Peyer's patch (tissue), 4 donors: Measurements from ENCODE around the gene APELA. TPM values are rescaled to one million over a fixed set of nuclear protein-coding genes. Genes with fewer than 3 reads are reported as not detected.
"Not testable (repeated sequence)": the region's sequence is repeated elsewhere in the genome, so short reads cannot be mapped to it uniquely, and the experiment has no call there.

Experiments
- DNase-seq, 3 donors: peaks; one replicate each; pipeline ENCODE4 v3.0.0-alpha.2; 2017 to 2019
- H3K27ac ChIP-seq, 4 donors: fragments of 200-600 bp; sonication (generic); one replicate each; pipeline ENCODE4 v1.5.1; 2016 to 2019
- H3K27me3 ChIP-seq, 2 donors: fragments of 200-600 bp; sonication (generic); one replicate each; pipeline ENCODE4 v1.5.1; 2019
- H3K36me3 ChIP-seq, 3 donors: fragments of 200-600 bp; sonication (generic); one replicate each; pipeline ENCODE4 v1.5.1; 2016 to 2019
- H3K4me1 ChIP-seq, 4 donors: fragments of 200-600 bp; sonication (generic); one replicate each; pipeline ENCODE4 v1.5.1; 2016 to 2019
- H3K4me3 ChIP-seq, 4 donors: fragments of 200-600 bp; sonication (generic); 1 replicate in 3 of 4; 2 replicates in 1 of 4; pipeline ENCODE4 v1.5.1; 2016 to 2019; ENCODE audit warnings: mild to moderate bottlenecking in 1 of 4
- H3K9me3 ChIP-seq, 4 donors: fragments of 200-600 bp; sonication (generic); one replicate each; pipeline ENCODE4 v1.5.1; 2016 to 2019; ENCODE audit warnings: mild to moderate bottlenecking in 1 of 4
- POLR2A ChIP-seq, 2 donors: fragments of 450-650 bp; IDR thresholded peaks; one replicate each; pipeline ENCODE4 v1.5.1; 2017; ENCODE audit warnings: antibody characterized with exemption in 2 of 2, mild to moderate bottlenecking in 2 of 2, moderate library complexity in 2 of 2
- total RNA-seq, 4 donors: library from RNA; depleted of rRNA; stranded (reverse); fragments of >200 nt; gene quantifications; one replicate each; pipeline ENCODE4 v1.1.0, GENCODE V29; 2016
- TF ChIP-seq, protein P1 (sequence below), 6 experiments: fragments of 450-650 bp in 4 of 6; fragments of 200-600 bp in 2 of 6; sonication (generic) in 1 of 6; IDR thresholded peaks; one replicate each; pipeline ENCODE4 v1.5.1; 2017 to 2019; ENCODE audit warnings: antibody characterized with exemption in 6 of 6, mild to moderate bottlenecking in 3 of 6, moderate library complexity in 1 of 6

The APELA gene
- total RNA-seq, 4 donors from 2014 or later = not detected

GRCh38 chr4:164935363-164935762, 58.4 kb downstream of the APELA start:
- DNase-seq = no peak

GRCh38 chr4:164935865-164936606, 59.1 kb downstream of the APELA start:
- not testable (repeated sequence) for H3K27me3 ChIP-seq, H3K9me3 ChIP-seq, H3K27ac ChIP-seq, H3K4me3 ChIP-seq, H3K4me1 ChIP-seq, H3K36me3 ChIP-seq, DNase-seq

More at GRCh38 chr4:164935363-164935762, 58.4 kb downstream of the APELA start:
- Histone ChIP-seq H3K27me3 (no peaks in the 10 kb centered on the region), H3K9me3 (no peaks in the 10 kb centered on the region), H3K27ac (no peak overlapping the region), H3K4me1 (no peaks in the 10 kb centered on the region), H3K4me3 (no peak overlapping the region), H3K36me3 (no peaks in the 10 kb centered on the region)
- no peak for TF ChIP-seq POLR2A (IDR thresholded peaks at IDR 0.05)
- TF ChIP-seq, protein P1, sequence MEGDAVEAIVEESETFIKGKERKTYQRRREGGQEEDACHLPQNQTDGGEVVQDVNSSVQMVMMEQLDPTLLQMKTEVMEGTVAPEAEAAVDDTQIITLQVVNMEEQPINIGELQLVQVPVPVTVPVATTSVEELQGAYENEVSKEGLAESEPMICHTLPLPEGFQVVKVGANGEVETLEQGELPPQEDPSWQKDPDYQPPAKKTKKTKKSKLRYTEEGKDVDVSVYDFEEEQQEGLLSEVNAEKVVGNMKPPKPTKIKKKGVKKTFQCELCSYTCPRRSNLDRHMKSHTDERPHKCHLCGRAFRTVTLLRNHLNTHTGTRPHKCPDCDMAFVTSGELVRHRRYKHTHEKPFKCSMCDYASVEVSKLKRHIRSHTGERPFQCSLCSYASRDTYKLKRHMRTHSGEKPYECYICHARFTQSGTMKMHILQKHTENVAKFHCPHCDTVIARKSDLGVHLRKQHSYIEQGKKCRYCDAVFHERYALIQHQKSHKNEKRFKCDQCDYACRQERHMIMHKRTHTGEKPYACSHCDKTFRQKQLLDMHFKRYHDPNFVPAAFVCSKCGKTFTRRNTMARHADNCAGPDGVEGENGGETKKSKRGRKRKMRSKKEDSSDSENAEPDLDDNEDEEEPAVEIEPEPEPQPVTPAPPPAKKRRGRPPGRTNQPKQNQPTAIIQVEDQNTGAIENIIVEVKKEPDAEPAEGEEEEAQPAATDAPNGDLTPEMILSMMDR (IDR thresholded peaks at IDR 0.05) = no peak

- H3K9me3 ChIP-seq = no peaks in the 10 kb centered on the region
- no peak overlapping the region for H3K4me3 ChIP-seq
- no peaks in the 10 kb centered on the region for H3K27me3 ChIP-seq
- no peak for DNase-seq
- no peak overlapping the region for H3K27ac ChIP-seq
- no peaks in the 10 kb centered on the region for H3K36me3 ChIP-seq
- H3K4me1 ChIP-seq = no peaks in the 10 kb centered on the region
- TF ChIP-seq, protein P1 (IDR thresholded peaks at IDR 0.05) = no peak
- TF ChIP-seq POLR2A (IDR thresholded peaks at IDR 0.05) = no peak
Observed at GRCh38 chr4:164937576-164938270, 60.7 kb downstream of the APELA start.

- H3K36me3 ChIP-seq = no peaks in the 10 kb centered on the region
- TF ChIP-seq POLR2A (IDR thresholded peaks at IDR 0.05) = no peak
- H3K9me3 ChIP-seq = no peaks in the 10 kb centered on the region
Observed at GRCh38 chr4:164943192-164943591, 66.2 kb downstream of the APELA start.

GRCh38 chr4:164945146-164945545, 68.2 kb downstream of the APELA start:
- DNase-seq = no peak
- no peak for TF ChIP-seq POLR2A (IDR thresholded peaks at IDR 0.05)
- TF ChIP-seq, protein P1 (IDR thresholded peaks at IDR 0.05) = no peak
- H3K27ac ChIP-seq = no peak overlapping the region
- H3K27me3 ChIP-seq = no peaks in the 10 kb centered on the region
- no peaks in the 10 kb centered on the region for H3K4me1 ChIP-seq
- H3K9me3 ChIP-seq = no peaks in the 10 kb centered on the region
- no peaks in the 10 kb centered on the region for H3K36me3 ChIP-seq
- H3K4me3 ChIP-seq = no peak overlapping the region

More at GRCh38 chr4:164943192-164943591, 66.2 kb downstream of the APELA start:
- no peak overlapping the region for H3K4me3 ChIP-seq
- no peak for DNase-seq
- H3K4me1 ChIP-seq = no peaks in the 10 kb centered on the region
- no peaks in the 10 kb centered on the region for H3K27me3 ChIP-seq
- H3K27ac ChIP-seq = no peak overlapping the region

GRCh38 chr4:164946810-164947209, 69.8 kb downstream of the APELA start:
- Histone ChIP-seq H3K36me3 (no peaks in the 10 kb centered on the region), H3K4me3 (no peak overlapping the region), H3K27me3 (no peaks in the 10 kb centered on the region), H3K27ac (no peak overlapping the region), H3K9me3 (no peaks in the 10 kb centered on the region), H3K4me1 (no peaks in the 10 kb centered on the region)
- no peak for DNase-seq
- TF ChIP-seq, protein P1 (IDR thresholded peaks at IDR 0.05) = no peak
- no peak for TF ChIP-seq POLR2A (IDR thresholded peaks at IDR 0.05)

Other genes with a start within 250 kb of the APELA start
- 10 to 100 TPM in 3 of 4 donors, 1 to 10 TPM in 1; 6.6 to 17.3 (median 16.5) TPM for gene SMIM31, start 123.0 kb upstream of the APELA start, total RNA-seq
- gene TRIM61, start 100.5 kb downstream of the APELA start, total RNA-seq = 1 to 10 TPM in 1 of 4 donors, under 1 TPM in 1, not detected in 2; 0.53 to 1.7 TPM
- not detected for gene TRIM60, start 154.8 kb downstream of the APELA start, total RNA-seq
- not detected for gene TRIM75, start 176.7 kb downstream of the APELA start, total RNA-seq
- 10 to 100 TPM in 3 of 4 donors, 1 to 10 TPM in 1; 6.2 to 13.5 (median 13.3) TPM for gene TMEM192, start 235.7 kb downstream of the APELA start, total RNA-seq